HG03066 (cell line): ENCODE measurements around the gene RPS6KA5.

Experiments used
- ATAC-seq: cut with Tn5 transposase; IDR thresholded peaks from one replicate; pipeline ENCODE4 v1.9.1; 2021; ENCODE audit warnings: low read depth; ENCODE audit not compliant: unreplicated experiment

The RPS6KA5 gene

GRCh38 chr14:91032248-91032647, 28.2 kb downstream of the RPS6KA5 start:
- no peak for ATAC-seq

DNA sequence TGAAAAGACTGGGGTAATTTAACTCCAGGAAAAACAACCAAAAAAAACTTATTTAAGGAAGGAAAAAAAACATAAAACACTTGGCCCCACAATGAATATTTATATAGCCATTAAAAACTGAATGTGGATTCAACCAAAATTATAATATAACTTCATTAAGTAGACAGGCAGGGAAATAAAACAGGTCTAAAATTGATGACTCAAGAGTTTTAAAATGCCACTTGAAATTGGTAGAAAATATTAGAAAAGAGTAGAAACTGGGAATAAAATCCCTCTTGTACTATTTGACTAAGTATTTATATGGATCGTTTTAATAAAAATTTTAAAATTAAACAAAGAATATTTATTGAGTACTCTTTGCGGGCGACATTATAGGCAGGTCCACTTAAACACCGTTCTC, 28.8 kb downstream of the RPS6KA5 start:
- no peak for ATAC-seq

- ATAC-seq, result no peak
Measured at GRCh38 chr14:91029456-91030217, 30.8 kb downstream of the RPS6KA5 start.

DNA sequence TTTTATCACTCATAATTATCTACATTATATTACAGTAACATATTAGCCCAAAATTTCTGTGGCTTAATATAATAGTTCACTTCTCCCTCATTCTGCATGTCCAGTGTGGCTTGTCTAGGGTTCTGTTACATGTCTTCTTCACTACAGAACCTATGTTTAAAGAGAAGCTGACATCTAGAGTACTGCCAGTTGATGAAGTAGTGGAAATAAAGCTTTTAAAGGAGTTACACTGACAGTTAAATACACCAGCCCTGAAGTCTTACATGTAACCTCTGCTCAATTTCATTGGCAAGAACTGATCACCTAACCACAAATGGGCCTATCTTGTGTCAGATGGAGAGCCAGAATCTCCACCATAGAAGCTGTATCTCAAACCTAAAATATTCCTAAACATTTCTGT, 32.9 kb downstream of the RPS6KA5 start:
- ATAC-seq, result no peak

DNA sequence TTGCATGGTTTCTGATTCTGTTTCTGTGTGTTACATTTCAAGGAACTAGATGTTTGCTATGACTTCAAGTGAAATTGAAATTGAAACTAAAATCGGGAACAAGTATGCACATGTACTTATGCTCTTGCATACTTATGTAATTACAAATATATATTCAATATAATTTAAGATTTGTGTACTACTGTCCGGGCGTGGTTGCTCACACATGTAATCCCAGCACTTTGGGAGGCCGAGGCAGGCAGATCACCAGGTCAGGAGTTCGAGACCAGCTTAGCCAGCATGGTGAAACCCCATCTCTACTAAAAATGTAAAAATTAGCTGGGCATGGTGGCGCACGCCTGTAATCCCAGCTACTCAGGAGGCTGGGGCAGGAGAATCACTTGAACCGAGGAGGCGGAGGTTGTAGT, 37.8 kb downstream of the RPS6KA5 start:
- ATAC-seq, result peak; percentile 95

GRCh38 chr14:91021991-91022621, 38.3 kb downstream of the RPS6KA5 start:
- peak; percentile 29 for ATAC-seq

DNA sequence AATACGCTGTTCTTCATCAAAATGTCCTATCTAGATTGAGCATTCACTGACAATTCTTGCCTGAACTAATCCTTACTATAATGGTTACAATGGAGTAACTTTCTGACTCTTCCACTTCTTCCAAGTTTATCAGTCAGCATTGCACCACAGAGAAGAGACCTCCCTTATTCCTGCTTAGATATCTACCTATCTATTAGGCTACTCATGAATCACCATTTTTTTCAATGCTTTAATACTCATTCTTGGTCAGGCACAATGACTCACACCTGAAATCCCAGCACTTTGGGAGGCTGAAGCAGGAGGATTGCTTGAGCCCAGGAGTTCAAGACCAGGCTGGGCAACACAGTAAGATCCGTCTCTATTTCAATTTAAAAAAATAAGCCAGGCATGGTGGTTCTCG, 39.3 kb downstream of the RPS6KA5 start:
- no peak for ATAC-seq

DNA sequence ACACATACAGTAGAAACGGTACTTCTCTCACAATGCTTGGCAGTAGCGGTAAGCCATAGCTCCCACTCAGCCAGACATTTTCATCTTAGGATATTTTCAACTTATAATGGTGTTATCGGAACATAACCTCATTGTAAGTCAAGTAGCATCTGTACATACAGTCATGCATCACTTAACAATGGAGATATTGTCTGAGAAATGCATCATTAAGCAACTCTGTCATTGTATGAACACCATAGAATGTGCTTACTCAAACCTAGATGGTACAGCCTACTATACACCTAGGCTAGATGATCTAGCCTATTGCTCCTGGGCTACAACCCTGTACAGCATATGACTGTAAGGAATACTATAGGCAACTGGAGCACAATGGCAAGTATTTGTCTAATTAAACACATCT, 40.8 kb downstream of the RPS6KA5 start:
- no peak for ATAC-seq

- ATAC-seq, result no peak
Measured at GRCh38 chr14:91018481-91018880, 42.0 kb downstream of the RPS6KA5 start.

DNA sequence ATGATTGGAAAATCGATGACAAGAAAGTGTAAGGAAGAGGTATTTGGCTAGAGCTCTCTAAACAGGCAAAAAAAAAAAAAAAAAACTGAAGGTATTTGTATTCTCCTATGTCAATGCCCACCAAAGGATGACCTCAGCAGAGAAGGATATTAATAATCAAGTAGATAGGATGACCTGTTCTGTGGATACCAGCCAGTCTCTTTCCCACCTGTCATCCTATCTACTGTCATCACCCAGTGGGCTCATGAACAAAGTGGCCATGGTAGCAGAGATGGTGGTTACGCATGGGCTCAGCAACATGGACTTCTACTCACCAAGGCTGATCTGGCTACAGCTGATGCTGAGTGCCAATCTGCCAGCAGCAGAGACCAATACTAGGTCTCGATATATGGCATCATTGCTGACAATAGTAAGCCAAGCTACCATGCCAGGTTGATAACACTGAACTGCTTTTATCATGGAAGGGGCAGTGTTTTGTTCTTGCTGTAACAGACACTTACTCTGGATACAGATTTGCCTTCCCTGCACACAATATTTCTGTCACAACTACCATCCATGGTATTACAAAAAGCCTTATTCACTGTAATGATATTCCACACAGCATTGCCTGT, 43.5 kb downstream of the RPS6KA5 start:
- no peak for ATAC-seq

GRCh38 chr14:91015435-91015834, 45.0 kb downstream of the RPS6KA5 start:
- no peak for ATAC-seq

DNA sequence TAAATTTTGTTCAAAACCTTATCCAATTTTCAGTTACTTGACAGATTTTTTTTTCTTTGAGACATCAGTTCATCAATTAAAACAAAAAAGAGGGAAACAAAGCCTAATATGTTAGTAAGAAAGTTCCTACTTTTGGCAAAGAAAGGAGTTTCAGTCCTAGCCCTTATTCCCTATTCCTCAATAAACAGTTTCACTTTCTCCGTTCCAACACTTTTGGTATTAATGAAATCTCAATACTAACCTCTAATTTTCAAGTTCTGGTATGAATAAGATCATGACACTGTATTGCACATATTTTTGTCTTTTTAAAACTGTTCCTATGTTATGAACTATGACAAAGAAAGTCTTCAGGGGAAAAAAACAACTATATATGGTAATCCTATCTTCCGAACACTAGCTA, 48.4 kb downstream of the RPS6KA5 start:
- ATAC-seq, result no peak

DNA sequence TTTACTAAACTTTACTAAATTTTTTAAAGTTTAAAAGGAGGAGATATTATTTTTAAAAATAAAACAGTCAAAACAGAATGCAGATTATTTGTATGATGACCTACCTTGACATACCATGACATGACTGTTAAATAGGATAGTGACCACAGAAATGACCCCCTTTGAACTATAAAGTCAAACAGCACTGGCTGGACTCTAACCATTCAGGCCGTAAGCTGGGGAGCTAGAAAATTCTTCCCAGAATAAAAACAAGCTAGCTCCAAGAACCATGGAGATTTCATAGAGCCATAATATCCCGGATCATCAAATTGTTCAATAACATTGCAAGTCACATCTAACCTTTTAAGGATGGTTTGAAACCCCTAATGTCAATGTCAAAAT, 50.3 kb downstream of the RPS6KA5 start:
- ATAC-seq, result no peak

DNA sequence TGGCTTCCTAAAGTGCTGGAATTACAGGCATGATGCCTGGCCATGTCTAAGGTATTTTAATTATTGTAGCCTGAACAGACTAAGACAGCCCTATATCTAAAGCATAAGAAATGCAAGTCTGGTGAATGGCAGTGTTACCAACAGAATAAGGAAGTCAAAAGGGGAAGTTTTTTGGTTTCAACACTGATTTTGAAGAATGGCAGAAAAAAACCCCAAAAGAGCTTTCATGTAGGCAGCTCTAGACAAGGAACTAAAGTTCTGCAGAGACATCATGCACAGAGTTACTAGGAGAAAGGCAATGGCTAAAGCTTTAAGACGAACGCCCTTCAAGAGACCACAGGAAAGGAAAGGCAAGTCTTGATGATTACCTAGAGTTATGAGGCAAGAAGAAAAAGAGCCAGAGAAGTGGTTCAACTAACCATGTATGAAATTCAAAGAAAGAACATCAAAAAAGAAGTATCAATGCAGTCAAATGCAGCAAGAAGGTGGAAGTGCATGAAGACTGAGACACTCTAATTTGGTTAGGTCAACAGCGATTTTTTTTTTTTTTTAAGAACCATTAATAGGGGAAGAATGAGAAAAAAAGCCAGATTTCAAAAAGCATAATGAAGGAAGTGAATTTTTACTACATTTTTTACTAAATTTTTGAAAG, 50.8 kb downstream of the RPS6KA5 start:
- ATAC-seq, result peak; percentile 87

DNA sequence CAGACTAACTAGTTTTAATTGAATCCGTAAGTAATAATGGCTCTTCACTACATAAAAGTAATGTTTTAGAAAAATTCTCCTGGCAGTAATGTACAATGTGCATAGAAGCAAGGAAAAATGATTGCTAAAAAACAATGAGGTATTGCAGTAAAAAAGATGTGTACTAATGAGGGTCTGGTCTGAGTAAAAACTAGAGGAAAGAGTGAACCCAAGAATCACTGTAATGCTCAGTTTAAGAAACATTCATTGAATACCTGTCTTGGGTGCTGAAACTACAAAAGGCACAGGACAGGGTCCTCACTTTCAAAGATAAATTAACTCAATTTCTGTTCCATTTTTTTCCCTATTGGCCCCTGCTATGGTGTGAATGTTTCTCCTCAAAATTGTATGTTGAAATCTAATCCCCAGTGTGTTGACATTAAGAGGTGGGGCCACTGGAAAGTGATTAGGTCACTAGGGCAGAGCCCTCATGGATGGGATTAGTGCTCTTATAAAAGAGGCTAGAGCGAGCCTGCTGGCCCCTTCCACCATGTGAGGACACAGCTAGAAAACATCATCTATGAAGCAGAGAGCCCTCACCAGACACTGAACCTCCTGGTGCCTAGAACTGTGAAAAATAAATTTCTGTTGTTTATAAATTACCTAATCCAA, 51.6 kb downstream of the RPS6KA5 start:
- peak; percentile 27 for ATAC-seq

- no peak for ATAC-seq
Measured at GRCh38 chr14:91005716-91006115, 54.7 kb downstream of the RPS6KA5 start.

- no peak for ATAC-seq
Measured at GRCh38 chr14:91004987-91005386, 55.5 kb downstream of the RPS6KA5 start.

- no peak for ATAC-seq
Measured at GRCh38 chr14:90999299-90999698, 61.1 kb downstream of the RPS6KA5 start.

GRCh38 chr14:90996967-90997366, 63.5 kb downstream of the RPS6KA5 start:
- ATAC-seq, result no peak

- no peak for ATAC-seq
Measured at GRCh38 chr14:90995785-90996184, 64.7 kb downstream of the RPS6KA5 start.

- no peak for ATAC-seq
Measured at GRCh38 chr14:90993792-90994191, 66.6 kb downstream of the RPS6KA5 start.
